IPS DF 6.9 (cell line): Measurements from ENCODE around the gene NUDT22.

Source experiments
- DNase-seq: peaks from one replicate; pipeline ENCODE4 v3.0.0-alpha.2; 2013; ENCODE audit warnings: low read depth, low spot score
- H3K27ac ChIP-seq: one replicate; pipeline ENCODE4 v1.5.1; 2013; ENCODE audit warnings: low read length, control low read depth
- H3K27me3 ChIP-seq: 2 replicates; pipeline ENCODE4 v1.6.1; 2013; ENCODE audit warnings: mild to moderate bottlenecking, low read length; ENCODE audit not compliant: control insufficient read depth, insufficient read depth
- H3K36me3 ChIP-seq: 2 replicates; pipeline ENCODE4 v1.6.1; 2013; ENCODE audit warnings: low read length; ENCODE audit not compliant: control insufficient read depth, insufficient read depth
- H3K4me1 ChIP-seq: 2 replicates; pipeline ENCODE4 v1.6.1; 2013; ENCODE audit warnings: low read length; ENCODE audit not compliant: control insufficient read depth, insufficient read depth
- H3K4me3 ChIP-seq: 2 replicates; pipeline ENCODE4 v1.5.1; 2013; ENCODE audit warnings: mild to moderate bottlenecking, low read length
- H3K9me3 ChIP-seq: 2 replicates; pipeline ENCODE4 v1.6.1; 2013; ENCODE audit warnings: low read length, inconsistent platforms; ENCODE audit not compliant: control insufficient read depth, insufficient read depth
- WGBS: extraction: QIAGEN DNeasy Blood & Tissue Kit; methylation state at CpG from one replicate; pipeline ENCODE4 v1.1.7; 2013; ENCODE audit warnings: mixed read lengths, missing lambda C conversion rate; ENCODE audit not compliant: insufficient read length, insufficient coverage; 5-methylcytosine and 5-hydroxymethylcytosine counted together

NUDT22 gene

GRCh38 chr11:64219755-64220154, 6.3 kb upstream of the NUDT22 start:
- no peaks in the 10 kb centered on the region for H3K27me3 ChIP-seq
- H3K36me3 ChIP-seq: peaks cover 16% of the 10 kb centered on the region; the same call in 1 of the 2 replicates
- H3K27ac ChIP-seq: no peak overlapping the region
- no peaks in the 10 kb centered on the region for H3K9me3 ChIP-seq
- no peak overlapping the region for H3K4me3 ChIP-seq
- H3K4me1 ChIP-seq: no peaks in the 10 kb centered on the region; the same call in 1 of the 2 replicates
- no peak for DNase-seq
- no CpG with 5 or more reads among the region's 10 CpGs for whole genome bisulfite sequencing

GRCh38 chr11:64220271-64220670, 5.8 kb upstream of the NUDT22 start:
- H3K36me3 ChIP-seq: peaks cover 16% of the 10 kb centered on the region; the same call in 1 of the 2 replicates
- WGBS: no CpG with 5 or more reads among the region's 17 CpGs
- H3K4me1 ChIP-seq: peaks cover 2% of the 10 kb centered on the region; the same call in 1 of the 2 replicates
- DNase-seq: no peak
- no peak overlapping the region for H3K4me3 ChIP-seq
- H3K27me3 ChIP-seq: no peaks in the 10 kb centered on the region
- no peaks in the 10 kb centered on the region for H3K9me3 ChIP-seq
- no peak overlapping the region for H3K27ac ChIP-seq

GRCh38 chr11:64220798-64221197, 5.3 kb upstream of the NUDT22 start:
- Histone ChIP-seq H3K36me3 (peaks cover 16% of the 10 kb centered on the region; the same call in 1 of the 2 replicates), H3K27ac (no peak overlapping the region), H3K27me3 (no peaks in the 10 kb centered on the region), H3K4me1 (peaks cover 2% of the 10 kb centered on the region; the same call in 1 of the 2 replicates), H3K9me3 (no peaks in the 10 kb centered on the region), H3K4me3 (no peak overlapping the region)
- WGBS: no CpG with 5 or more reads among the region's 14 CpGs
- DNase-seq: no peak

- Histone ChIP-seq H3K36me3 (peaks cover 16% of the 10 kb centered on the region; the same call in 1 of the 2 replicates), H3K4me3 (no peak overlapping the region), H3K9me3 (no peaks in the 10 kb centered on the region), H3K27me3 (no peaks in the 10 kb centered on the region), H3K4me1 (peaks cover 4% of the 10 kb centered on the region), H3K27ac (no peak overlapping the region)
- no CpG with 5 or more reads among the region's 9 CpGs for WGBS
- no peak for DNase-seq
Observed at GRCh38 chr11:64222651-64223000, 3.4 kb upstream of the NUDT22 start.

GRCh38 chr11:64223001-64223651, 2.9 kb upstream of the NUDT22 start:
- Histone ChIP-seq H3K27ac (no peak overlapping the region), H3K4me3 (no peak overlapping the region), H3K4me1 (peaks cover 4% of the 10 kb centered on the region), H3K27me3 (no peaks in the 10 kb centered on the region), H3K36me3 (peaks cover 16% of the 10 kb centered on the region; the same call in 1 of the 2 replicates), H3K9me3 (no peaks in the 10 kb centered on the region)
- WGBS: no CpG with 5 or more reads among the region's 24 CpGs
- no peak for DNase-seq

- no peak overlapping the region for H3K4me3 ChIP-seq
- DNase-seq: no peak
- H3K4me1 ChIP-seq: peaks cover 4% of the 10 kb centered on the region
- H3K36me3 ChIP-seq: peaks cover 10% of the 10 kb centered on the region; the same call in 1 of the 2 replicates
- WGBS: no CpG with 5 or more reads among the region's 17 CpGs
- H3K27me3 ChIP-seq: no peaks in the 10 kb centered on the region
- no peaks in the 10 kb centered on the region for H3K9me3 ChIP-seq
- H3K27ac ChIP-seq: no peak overlapping the region
Observed at GRCh38 chr11:64224151-64224890, 1.8 kb upstream of the NUDT22 start.

- no peak for DNase-seq
- H3K27ac ChIP-seq: no peak overlapping the region
- H3K27me3 ChIP-seq: no peaks in the 10 kb centered on the region
- peaks cover 7% of the 10 kb centered on the region; the same call in 1 of the 2 replicates for H3K36me3 ChIP-seq
- H3K9me3 ChIP-seq: no peaks in the 10 kb centered on the region
- peaks cover 4% of the 10 kb centered on the region; the same call in 1 of the 2 replicates for H3K4me1 ChIP-seq
- peak overlapping the region; percentile 50; the same call in 1 of the 2 replicates for H3K4me3 ChIP-seq
- no CpG with 5 or more reads among the region's 22 CpGs for WGBS
Observed at GRCh38 chr11:64224891-64225607, 1.0 kb upstream of the NUDT22 start.

- H3K27ac ChIP-seq: no peak overlapping the region
- WGBS: no CpG with 5 or more reads among the region's 26 CpGs
- H3K36me3 ChIP-seq: no peaks in the 10 kb centered on the region
- no peak for DNase-seq
- no peaks in the 10 kb centered on the region for H3K9me3 ChIP-seq
- no peaks in the 10 kb centered on the region for H3K27me3 ChIP-seq
- peaks cover 4% of the 10 kb centered on the region; the same call in 1 of the 2 replicates for H3K4me1 ChIP-seq
- peak overlapping the region; percentile 50 for H3K4me3 ChIP-seq
Observed at GRCh38 chr11:64226507-64227051, 505 bp downstream of the NUDT22 start.

- whole genome bisulfite sequencing: no CpG with 5 or more reads among the region's 3 CpGs
- H3K27me3 ChIP-seq: no peaks in the 10 kb centered on the region
- H3K36me3 ChIP-seq: no peaks in the 10 kb centered on the region
- no peak overlapping the region for H3K27ac ChIP-seq
- peaks cover 4% of the 10 kb centered on the region; the same call in 1 of the 2 replicates for H3K4me1 ChIP-seq
- H3K4me3 ChIP-seq: no peak overlapping the region
- no peaks in the 10 kb centered on the region for H3K9me3 ChIP-seq
- no peak for DNase-seq
Observed at GRCh38 chr11:64227405-64227956, 1.4 kb downstream of the NUDT22 start.
